ENCODE measurements around the gene SPATA17.

- TF ChIP-seq, protein P1, sequence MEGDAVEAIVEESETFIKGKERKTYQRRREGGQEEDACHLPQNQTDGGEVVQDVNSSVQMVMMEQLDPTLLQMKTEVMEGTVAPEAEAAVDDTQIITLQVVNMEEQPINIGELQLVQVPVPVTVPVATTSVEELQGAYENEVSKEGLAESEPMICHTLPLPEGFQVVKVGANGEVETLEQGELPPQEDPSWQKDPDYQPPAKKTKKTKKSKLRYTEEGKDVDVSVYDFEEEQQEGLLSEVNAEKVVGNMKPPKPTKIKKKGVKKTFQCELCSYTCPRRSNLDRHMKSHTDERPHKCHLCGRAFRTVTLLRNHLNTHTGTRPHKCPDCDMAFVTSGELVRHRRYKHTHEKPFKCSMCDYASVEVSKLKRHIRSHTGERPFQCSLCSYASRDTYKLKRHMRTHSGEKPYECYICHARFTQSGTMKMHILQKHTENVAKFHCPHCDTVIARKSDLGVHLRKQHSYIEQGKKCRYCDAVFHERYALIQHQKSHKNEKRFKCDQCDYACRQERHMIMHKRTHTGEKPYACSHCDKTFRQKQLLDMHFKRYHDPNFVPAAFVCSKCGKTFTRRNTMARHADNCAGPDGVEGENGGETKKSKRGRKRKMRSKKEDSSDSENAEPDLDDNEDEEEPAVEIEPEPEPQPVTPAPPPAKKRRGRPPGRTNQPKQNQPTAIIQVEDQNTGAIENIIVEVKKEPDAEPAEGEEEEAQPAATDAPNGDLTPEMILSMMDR (IDR thresholded peaks at IDR 0.05): no peak
- TF ChIP-seq POLR2A (IDR thresholded peaks at IDR 0.05): no peak
Measured at GRCh38 chr1:217585577-217585976, 45.6 kb upstream of the SPATA17 start.
